HepG2 (cell line): Measurements from ENCODE around the gene IRF2. TPM values are rescaled to one million over a fixed set of nuclear protein-coding genes. Genes with fewer than 3 reads are reported as not detected.

Experiments used
- ATAC-seq: fragments of 200-7000 bp; cut with Tn5 transposase; 3 replicates; pipeline ENCODE4 v1.9.1; 2020; ENCODE audit warnings: mild to moderate bottlenecking, moderate library complexity
- BruUV-seq: library from RNA; stranded (reverse); fragments of 400-500 nt; replicated peaks from 2 replicates; lab custom pipeline; 2021; lab: Mats Ljungman, UMichigan
- CTCF ChIA-PET: fragments of 300-600 bp; formaldehyde crosslinking; extraction: SDS; loops from one replicate; lab custom pipeline; 2021; ENCODE audit warnings: low total read pairs, inconsistent platforms, low intra/inter-chr PET ratio; lab: Yijun Ruan, JAX
- POLR2A ChIA-PET: fragments of 350-600 bp; sonication (Branson Sonifier 250); formaldehyde crosslinking; loops from one replicate; lab custom pipeline; 2020; ENCODE audit warnings: antibody characterized with exemption, inconsistent platforms; lab: Yijun Ruan, JAX
- DNase-seq: peaks from one replicate; pipeline ENCODE4 v3.0.0-alpha.2; 2015; ENCODE audit warnings: low spot score
- FAIRE-seq: peaks from 3 replicates; lab custom pipeline; 2011; peaks lifted over from hg19 to GRCh38; lab: Jason Lieb, UNC
- H2AFZ ChIP-seq: one replicate; pipeline ENCODE4 v1.6.1; 2011; ENCODE audit warnings: low read length, inconsistent platforms
- H3K27ac ChIP-seq: fragments of 300-600 bp; 3 replicates; pipeline ENCODE4 v1.8.0; 2011; ENCODE audit warnings: mixed run types, mild to moderate bottlenecking, mixed read lengths, low read length, inconsistent platforms; ENCODE audit not compliant: insufficient read depth; ENCODE audit errors: extremely low read length
- H3K27me3 ChIP-seq, 2 experiments: fragments of 200-600 bp in 1 of 2; 2 replicates in 1 of 2; 3 replicates in 1 of 2; pipeline versions ENCODE4 v1.6.0 to v1.8.0; 2011; ENCODE audit warnings: low read length in 2 of 2, mild to moderate bottlenecking in 2 of 2, moderate library complexity in 2 of 2, inconsistent platforms in 1 of 2; ENCODE audit not compliant: insufficient read depth in 2 of 2, control insufficient read depth in 1 of 2
- H3K36me3 ChIP-seq, 2 experiments: fragments of 200-600 bp in 1 of 2; replicated peaks in 1 of 2; 2 replicates in 1 of 2; 3 replicates in 1 of 2; pipeline versions ENCODE4 v1.5.1 to v1.8.0; 2011; ENCODE audit warnings: low read length in 2 of 2, inconsistent platforms in 1 of 2; ENCODE audit not compliant: insufficient read depth in 2 of 2, control insufficient read depth in 1 of 2
- H3K4me1 ChIP-seq: 2 replicates; pipeline ENCODE4 v1.5.1; 2012; ENCODE audit warnings: low read length, inconsistent platforms; ENCODE audit not compliant: insufficient read depth
- H3K4me2 ChIP-seq: 2 replicates; pipeline ENCODE4 v1.6.0; 2011; ENCODE audit warnings: low read depth, low read length, inconsistent platforms
- H3K4me3 ChIP-seq, 3 experiments: fragments of 200-600 bp in 1 of 3; sonication (generic), shearing (Covaris generic) in 1 of 3; replicated peaks in 1 of 3; 2 replicates each; pipeline ENCODE4 v1.5.1; 2011 to 2016; ENCODE audit warnings: low read length in 3 of 3, inconsistent platforms in 2 of 3, low read depth in 2 of 3, mild to moderate bottlenecking in 2 of 3, control low read depth in 1 of 3, mixed read lengths in 1 of 3; ENCODE audit not compliant: insufficient read depth in 1 of 3
- H3K79me2 ChIP-seq: one replicate; pipeline ENCODE4 v1.6.1; 2011; ENCODE audit warnings: low read length, inconsistent platforms; ENCODE audit not compliant: insufficient read depth
- H3K9ac ChIP-seq: 2 replicates; pipeline ENCODE4 v1.6.0; 2011; ENCODE audit warnings: mild to moderate bottlenecking, low read depth, low read length, inconsistent platforms; ENCODE audit not compliant: insufficient read depth
- H3K9me3 ChIP-seq: 2 replicates; pipeline ENCODE4 v1.5.1; 2012; ENCODE audit warnings: mild to moderate bottlenecking, low read length
- H4K20me1 ChIP-seq: 2 replicates; pipeline ENCODE4 v1.6.0; 2011; ENCODE audit warnings: inconsistent platforms, mild to moderate bottlenecking, low read length, moderate library complexity; ENCODE audit not compliant: insufficient read depth
- ARID5B ChIP-seq: IDR thresholded peaks from 2 replicates; pipeline ENCODE4 v1.4.0; 2020; ENCODE audit warnings: mild to moderate bottlenecking, missing genetic modification reagents
- ARNT2 ChIP-seq: sonication (generic); formaldehyde crosslinking; IDR thresholded peaks from 2 replicates; pipeline ENCODE4 v1.8.0; 2022; ENCODE audit warnings: mild to moderate bottlenecking, low read depth, missing genetic modification reagents, moderate library complexity
- BCL6 ChIP-seq: IDR thresholded peaks from 2 replicates; pipeline ENCODE4 v1.6.1; 2016; ENCODE audit warnings: missing genetic modification reagents, missing compliant biosample characterization
- FOXK1 ChIP-seq: sonication (generic); formaldehyde crosslinking; IDR thresholded peaks from 2 replicates; pipeline ENCODE4 v1.4.0; 2020; ENCODE audit warnings: low read depth, missing genetic modification reagents, borderline replicate concordance
- HDAC2 ChIP-seq: sonication (generic); formaldehyde crosslinking; IDR thresholded peaks from 2 replicates; pipeline ENCODE4 v1.4.0; 2020; ENCODE audit warnings: missing genetic modification reagents
- KLF13 ChIP-seq: sonication (generic); formaldehyde crosslinking; IDR thresholded peaks from 2 replicates; pipeline ENCODE4 v1.4.0; 2020; ENCODE audit warnings: mild to moderate bottlenecking, missing genetic modification reagents
- NCOA2 ChIP-seq: sonication (generic); formaldehyde crosslinking; IDR thresholded peaks from 2 replicates; pipeline ENCODE4 v1.8.0; 2022; ENCODE audit warnings: inconsistent platforms
- NFE2L2 ChIP-seq: fragments of 150-350 bp; IDR thresholded peaks from 2 replicates; pipeline ENCODE4 v1.6.1; 2014; ENCODE audit warnings: low read length
- NFYB ChIP-seq: sonication (generic); formaldehyde crosslinking; IDR thresholded peaks from 2 replicates; pipeline ENCODE4 v1.4.0; 2020; ENCODE audit warnings: missing genetic modification reagents
- NR0B2 ChIP-seq: sonication (generic); formaldehyde crosslinking; IDR thresholded peaks from 2 replicates; pipeline ENCODE4 v1.4.0; 2020; ENCODE audit warnings: mild to moderate bottlenecking, missing genetic modification reagents
- SIN3A ChIP-seq: IDR thresholded peaks from 2 replicates; pipeline ENCODE4 v1.6.1; 2011; ENCODE audit warnings: low read depth, mild to moderate bottlenecking, control low read depth, low read length, borderline replicate concordance
- UBTF ChIP-seq: sonication (generic); formaldehyde crosslinking; IDR thresholded peaks from 2 replicates; pipeline ENCODE4 v1.4.0; 2020; ENCODE audit warnings: mild to moderate bottlenecking, missing genetic modification reagents
- ZBTB21 ChIP-seq: sonication (generic); formaldehyde crosslinking; IDR thresholded peaks from 2 replicates; pipeline ENCODE4 v1.4.0; 2020; ENCODE audit warnings: missing genetic modification reagents
- ZNF317 ChIP-seq: sonication (generic); formaldehyde crosslinking; IDR thresholded peaks from 2 replicates; pipeline ENCODE4 v1.5.0; 2020; ENCODE audit warnings: mild to moderate bottlenecking, missing genetic modification reagents
- ZNF558 ChIP-seq: sonication (generic); formaldehyde crosslinking; IDR thresholded peaks from 2 replicates; pipeline ENCODE4 v1.9.0; 2022; ENCODE audit warnings: mild to moderate bottlenecking, missing genetic modification reagents, borderline replicate concordance
- WGBS: methylation state at CpG from one replicate; pipeline ENCODE4 v1.1.6; 2017; ENCODE audit warnings: low lambda C conversion rate; 5-methylcytosine and 5-hydroxymethylcytosine counted together
- in situ Hi-C: cut with HindIII; loops from 2 replicates; pipeline ENCODE4 v1.10.0; 2017; ENCODE audit warnings: low pct_unique_long_range_greater_than_20kb; ENCODE audit not compliant: extremely low pct_ligation_motif_present
- intact Hi-C: fragments of 100-400 bp; cut with micrococcal nuclease; formaldehyde crosslinking; loops from one replicate; pipeline ENCODE4 v1.10.0; 2022; ENCODE audit not compliant: unreplicated experiment
- polyA plus RNA-seq, 8 experiments: library from polyadenylated mRNA; depleted of rRNA in 3 of 8; stranded (reverse) in 7 of 8; unstranded in 1 of 8; fragments of >200 nt; fragmentation: Illumina TruSeq in 4 of 8; extraction: Trizol in 4 of 8; gene quantifications; 2 replicates each; pipeline versions ENCODE4 v1.2.1 to v1.2.3, GENCODE V29; 2011 to 2016; ENCODE audit warnings: low read depth in 4 of 8, missing spikeins in 1 of 8, mixed read lengths in 1 of 8; ENCODE audit not compliant: insufficient read depth in 1 of 8
- total RNA-seq, 5 experiments: library from RNA; depleted of rRNA; stranded (reverse); fragments of >200 nt; fragmentation: Illumina TruSeq; extraction: Trizol; gene quantifications; 2 replicates each; pipeline ENCODE4 v1.2.3, GENCODE V29; 2016; ENCODE audit warnings: low read depth in 1 of 5

Gene IRF2
- total and polyA plus RNA-seq, 2 of the 13 experiments (the other 11 are each of a cell fraction or from before 2014, with no cell fraction given) = 15.5 to 28.8 TPM

DNA sequence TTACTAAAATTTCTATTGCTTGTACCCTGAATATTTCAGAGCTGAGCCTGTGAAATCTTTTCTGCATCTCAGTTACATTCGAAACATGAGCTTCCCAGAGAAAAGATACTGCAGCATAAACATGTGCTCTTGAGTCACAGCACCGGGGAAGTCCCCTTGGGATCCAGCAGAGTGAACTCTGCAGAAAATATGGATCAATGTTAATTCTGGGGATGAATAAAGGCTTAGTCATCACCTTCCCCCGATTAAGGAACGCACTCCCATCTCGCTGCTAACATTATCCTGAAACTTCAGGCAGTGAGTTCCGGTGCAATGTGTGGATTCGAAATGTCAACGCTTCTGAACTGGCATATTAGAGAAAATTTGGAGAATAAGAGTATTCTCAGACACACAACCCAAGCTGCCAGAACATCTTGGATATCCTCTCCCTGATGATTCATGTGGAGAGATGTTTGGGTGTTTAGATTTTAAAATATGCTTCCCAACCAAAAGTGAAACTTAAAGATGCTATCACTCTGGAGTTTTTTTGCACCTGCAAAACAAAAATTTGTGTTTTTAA lies 90.8 kb downstream of the IRF2 start (continued):
- TF ChIP-seq NR0B2 (CRISPR knock-in tag) (no peak), SIN3A (0 out of 2 replicates have a peak, but pooled peaks have one; percentile 4), NFE2L2 (0 out of 2 replicates have a peak, but pooled peaks have one; percentile 6)

DNA sequence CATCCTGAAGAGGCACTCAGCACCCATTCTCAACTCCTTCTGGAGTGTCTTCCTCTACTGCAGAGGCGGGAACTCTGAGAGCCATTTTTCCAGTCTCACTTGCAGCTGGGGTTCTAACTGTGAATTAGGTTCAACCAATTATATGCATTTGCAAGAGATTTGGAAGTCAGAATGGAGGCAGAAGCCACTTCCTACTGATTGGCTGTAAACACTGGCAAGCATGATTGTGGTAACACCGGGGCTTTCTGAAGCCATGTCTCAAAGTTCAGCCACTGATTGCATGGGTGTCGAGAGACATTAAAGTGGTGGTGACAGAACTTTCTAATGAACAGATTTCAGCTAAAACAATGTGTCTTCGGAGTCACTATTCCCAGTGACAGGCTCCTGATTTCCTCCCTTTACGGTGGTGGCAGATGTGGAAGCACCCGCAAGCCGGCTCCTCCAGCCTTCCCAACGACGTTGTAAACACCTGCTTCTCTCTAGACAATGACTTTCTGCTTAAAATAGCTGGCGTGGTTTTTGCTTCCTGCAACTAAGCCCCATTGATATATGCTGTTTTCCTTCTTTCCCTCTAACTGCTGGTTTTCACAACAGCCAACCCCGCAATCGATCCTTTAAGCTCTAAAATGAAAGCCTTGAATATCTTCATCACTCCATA lies 92.0 kb downstream of the IRF2 start:
- BruUV-seq = TSS peak; percentile 10
- peak overlapping the region; percentile 58 for H3K27ac ChIP-seq
- no peak for TF ChIP-seq ZBTB21 (CRISPR knock-in tag)
- peak; percentile 39; the same call in 1 of the 2 replicates for TF ChIP-seq ZNF317
- TF ChIP-seq FOXK1 (CRISPR knock-in tag) = peak; percentile 8; the same call in 1 of the 2 replicates
- peak; percentile 21; the same call in 1 of the 2 replicates for TF ChIP-seq ARID5B (CRISPR knock-in tag)
- 0 out of 2 replicates have a peak, but pooled peaks have one; percentile 19 for TF ChIP-seq NCOA2 (CRISPR knock-in tag)
- 0 out of 2 replicates have a peak, but pooled peaks have one; percentile 24 for TF ChIP-seq UBTF (CRISPR knock-in tag)
- no peak for TF ChIP-seq ARNT2
- no peak for TF ChIP-seq KLF13 (CRISPR knock-in tag)
- no peak for TF ChIP-seq ZNF558 (CRISPR knock-in tag)
- 0 out of 2 replicates have a peak, but pooled peaks have one; percentile 11 for TF ChIP-seq HDAC2 (CRISPR knock-in tag)
- peak; percentile 66 for TF ChIP-seq NFYB
- peak; percentile 29; the same call in 1 of the 2 replicates for TF ChIP-seq BCL6 (CRISPR knock-in tag)

More for the DNA sequence above, 92.0 kb downstream of the IRF2 start:
- H3K4me1 ChIP-seq = peaks cover 61% of the 10 kb centered on the region
- H3K4me3 ChIP-seq = no peak overlapping the region
- ATAC-seq (peak; percentile 42), DNase-seq (peak; percentile 33), FAIRE-seq (peak; percentile 80)
- H3K4me2 ChIP-seq = peak overlapping the region; percentile 61
- CTCF ChIA-PET = no interaction called here
- H3K9ac ChIP-seq = peak overlapping the region; percentile 34; the same call in 1 of the 2 replicates
- no peaks in the 10 kb centered on the region for H3K79me2 ChIP-seq
- no peaks in the 10 kb centered on the region for H3K9me3 ChIP-seq
- 35% methylated on average over 7 of the region's 12 CpGs for WGBS
- H4K20me1 ChIP-seq = no peaks in the 10 kb centered on the region
- POLR2A ChIA-PET = interaction anchor here (1.3 to 2.5 kb wide), 5 partner anchors 16 to 92 kb away, joined by 3 to 10 read pairs (median 6); partner anchors contain the start of gene IRF2
- intact Hi-C loops = no loop called here
- H3K36me3 ChIP-seq = peaks cover 0 to 2% of the 10 kb centered on the region in 2 experiments; a peak in 3 of 5 replicates
- in situ Hi-C loops = no loop called here
- H2AFZ ChIP-seq = peak overlapping the region; percentile 36
- no peaks in the 10 kb centered on the region for H3K27me3 ChIP-seq
